GF-D8 (cell line): Measurements from ENCODE around the gene CENPA.
"Not testable (repeated sequence)": the region's sequence is repeated elsewhere in the genome, so short reads cannot be mapped to it uniquely, and the experiment has no call there.

Source experiments
- DNase-seq: peaks from one replicate; lab custom pipeline; 2025; lab: John Stamatoyannopoulos, UW

The CENPA gene

GRCh38 chr2:26785431-26786206, at the start of gene CENPA:
TSS of gene CENPA (plus strand) at chr2:26786056. CDS start at chr2:26786197, 141 bp downstream.
- peak; percentile 98 for DNase-seq

- DNase-seq = no peak
Measured at GRCh38 chr2:26737221-26737620, 48.6 kb upstream of the CENPA start.

GRCh38 chr2:26738481-26738880, 47.4 kb upstream of the CENPA start:
- no peak for DNase-seq

- no peak for DNase-seq
Measured at GRCh38 chr2:26739514-26739913, 46.3 kb upstream of the CENPA start.

- no peak for DNase-seq
Measured at GRCh38 chr2:26740346-26740745, 45.5 kb upstream of the CENPA start.

- no peak for DNase-seq
Measured at GRCh38 chr2:26740890-26741302, 45.0 kb upstream of the CENPA start.

GRCh38 chr2:26742048-26742770, 43.6 kb upstream of the CENPA start:
- no peak for DNase-seq

GRCh38 chr2:26743852-26744251, 42.0 kb upstream of the CENPA start:
- no peak for DNase-seq

- no peak for DNase-seq
Measured at GRCh38 chr2:26744953-26745352, 40.9 kb upstream of the CENPA start.

GRCh38 chr2:26745609-26746327, 40.1 kb upstream of the CENPA start:
- no peak for DNase-seq

GRCh38 chr2:26746934-26747333, 38.9 kb upstream of the CENPA start:
- no peak for DNase-seq

- DNase-seq = not testable (repeated sequence)
Measured at GRCh38 chr2:26749787-26750420, 36.0 kb upstream of the CENPA start.

GRCh38 chr2:26750467-26750866, 35.4 kb upstream of the CENPA start:
- not testable (repeated sequence) for DNase-seq

GRCh38 chr2:26752656-26753055, 33.2 kb upstream of the CENPA start:
- DNase-seq = no peak

- no peak for DNase-seq
Measured at GRCh38 chr2:26754539-26754938, 31.3 kb upstream of the CENPA start.

GRCh38 chr2:26754972-26755670, 30.7 kb upstream of the CENPA start:
- peak; percentile 72 for DNase-seq

- no peak for DNase-seq
Measured at GRCh38 chr2:26756337-26756736, 29.5 kb upstream of the CENPA start.

GRCh38 chr2:26757873-26758789, 27.7 kb upstream of the CENPA start:
- peak; percentile 66 for DNase-seq

GRCh38 chr2:26758790-26759321, 27.0 kb upstream of the CENPA start:
- DNase-seq = no peak

- no peak for DNase-seq
Measured at GRCh38 chr2:26759845-26760244, 26.0 kb upstream of the CENPA start.
